ENCODE measurements around the gene WDSUB1. TPM values are rescaled to one million over a fixed set of nuclear protein-coding genes. Genes with fewer than 3 reads are reported as not detected.

Gene WDSUB1
- total and polyA plus RNA-seq, 9 of the 15 experiments (the other 6 are each of a cell fraction or from before 2014, with no cell fraction given), result 5.2 to 13.7 (median 9.4) TPM

GRCh38 chr2:159290289-159290907 is 3.9 kb upstream of the WDSUB1 start (continued):
- TF ChIP-seq, protein P1, sequence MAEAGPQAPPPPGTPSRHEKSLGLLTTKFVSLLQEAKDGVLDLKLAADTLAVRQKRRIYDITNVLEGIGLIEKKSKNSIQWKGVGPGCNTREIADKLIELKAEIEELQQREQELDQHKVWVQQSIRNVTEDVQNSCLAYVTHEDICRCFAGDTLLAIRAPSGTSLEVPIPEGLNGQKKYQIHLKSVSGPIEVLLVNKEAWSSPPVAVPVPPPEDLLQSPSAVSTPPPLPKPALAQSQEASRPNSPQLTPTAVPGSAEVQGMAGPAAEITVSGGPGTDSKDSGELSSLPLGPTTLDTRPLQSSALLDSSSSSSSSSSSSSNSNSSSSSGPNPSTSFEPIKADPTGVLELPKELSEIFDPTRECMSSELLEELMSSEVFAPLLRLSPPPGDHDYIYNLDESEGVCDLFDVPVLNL (CRISPR knock-in tag; IDR thresholded peaks at IDR 0.05; ENCODE audit: low read depth), result no peak
- TF ChIP-seq HDAC1 (IDR thresholded peaks at IDR 0.05), result no peak
- no peak for TF ChIP-seq PHB2 (IDR thresholded peaks at IDR 0.05; ENCODE audit: low read depth)
- no peak for TF ChIP-seq RREB1 (CRISPR knock-in tag; IDR thresholded peaks at IDR 0.05)
- no peak for TF ChIP-seq ZNF347 (CRISPR knock-in tag; IDR thresholded peaks at IDR 0.05; ENCODE audit: low read depth)
- no peak for TF ChIP-seq ZBTB8A (IDR thresholded peaks at IDR 0.05; ENCODE audit: partially characterized antibody)
- no peak for TF ChIP-seq ZNF395 (CRISPR knock-in tag; IDR thresholded peaks at IDR 0.05)
- peak; percentile 38; the same call in 1 of the 2 replicates for TF ChIP-seq JUND (IDR thresholded peaks at IDR 0.05; ENCODE audit: borderline replicate concordance, low read depth, low read length)
- 0 out of 3 replicates have a peak, but pooled peaks have one; percentile 37 for TF ChIP-seq JUND (tag; IDR thresholded peaks at IDR 0.05; ENCODE audit: borderline replicate concordance, low read depth, low read length)
- no peak for TF ChIP-seq MTF1 (CRISPR knock-in tag; IDR thresholded peaks at IDR 0.05; ENCODE audit: borderline replicate concordance)

Measured in K562 (cell line).